ENCODE measurements around the gene TAAR8. TPM values are rescaled to one million over a fixed set of nuclear protein-coding genes. Genes with fewer than 3 reads are reported as not detected.

The TAAR8 gene
- total RNA-seq, 1 donor from 2014 or later: not detected

GRCh38 chr6:132524646-132525045 lies 27.8 kb upstream of the TAAR8 start:
- Mint-ChIP-seq H3K4me1 (peaks cover 15% of the 10 kb centered on the region), H3K36me3 (no peaks in the 10 kb centered on the region), H3K27ac (no peak overlapping the region), H3K4me3 (no peak overlapping the region), H3K27me3 (ENCODE audit: insufficient read depth, low read depth) (peaks cover 8% of the 10 kb centered on the region), H3K9me3 (no peaks in the 10 kb centered on the region)
- H3K9me3 ChIP-seq (ENCODE audit: low read depth): no peaks in the 10 kb centered on the region
- TF ChIP-seq, protein P1, sequence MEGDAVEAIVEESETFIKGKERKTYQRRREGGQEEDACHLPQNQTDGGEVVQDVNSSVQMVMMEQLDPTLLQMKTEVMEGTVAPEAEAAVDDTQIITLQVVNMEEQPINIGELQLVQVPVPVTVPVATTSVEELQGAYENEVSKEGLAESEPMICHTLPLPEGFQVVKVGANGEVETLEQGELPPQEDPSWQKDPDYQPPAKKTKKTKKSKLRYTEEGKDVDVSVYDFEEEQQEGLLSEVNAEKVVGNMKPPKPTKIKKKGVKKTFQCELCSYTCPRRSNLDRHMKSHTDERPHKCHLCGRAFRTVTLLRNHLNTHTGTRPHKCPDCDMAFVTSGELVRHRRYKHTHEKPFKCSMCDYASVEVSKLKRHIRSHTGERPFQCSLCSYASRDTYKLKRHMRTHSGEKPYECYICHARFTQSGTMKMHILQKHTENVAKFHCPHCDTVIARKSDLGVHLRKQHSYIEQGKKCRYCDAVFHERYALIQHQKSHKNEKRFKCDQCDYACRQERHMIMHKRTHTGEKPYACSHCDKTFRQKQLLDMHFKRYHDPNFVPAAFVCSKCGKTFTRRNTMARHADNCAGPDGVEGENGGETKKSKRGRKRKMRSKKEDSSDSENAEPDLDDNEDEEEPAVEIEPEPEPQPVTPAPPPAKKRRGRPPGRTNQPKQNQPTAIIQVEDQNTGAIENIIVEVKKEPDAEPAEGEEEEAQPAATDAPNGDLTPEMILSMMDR (IDR thresholded peaks at IDR 0.05): no peak
- no peak for TF ChIP-seq EZH2 (IDR thresholded peaks at IDR 0.05)
- TF ChIP-seq EZH2phosphoT487 (IDR thresholded peaks at IDR 0.05): no peak
- H4K20me1 ChIP-seq (ENCODE audit: low read depth): no peaks in the 10 kb centered on the region
- H3K4me3 ChIP-seq: no peak overlapping the region
- H3K4me1 ChIP-seq: peaks cover 19% of the 10 kb centered on the region
- H3K4me2 ChIP-seq: no peak overlapping the region
- no peak overlapping the region for H3K9ac ChIP-seq
- no peak for DNase-seq (ENCODE audit: low spot score)
- H3K27ac ChIP-seq: no peak overlapping the region
- H3F3A ChIP-seq (ENCODE audit: low read depth): peaks cover 13% of the 10 kb centered on the region
- no peak overlapping the region for H2AFZ ChIP-seq (replicated peaks)
- no peaks in the 10 kb centered on the region for H3K79me2 ChIP-seq (ENCODE audit: low read depth)
- no peaks in the 10 kb centered on the region for H3K27me3 ChIP-seq
- no peaks in the 10 kb centered on the region for H3K36me3 ChIP-seq

DNA sequence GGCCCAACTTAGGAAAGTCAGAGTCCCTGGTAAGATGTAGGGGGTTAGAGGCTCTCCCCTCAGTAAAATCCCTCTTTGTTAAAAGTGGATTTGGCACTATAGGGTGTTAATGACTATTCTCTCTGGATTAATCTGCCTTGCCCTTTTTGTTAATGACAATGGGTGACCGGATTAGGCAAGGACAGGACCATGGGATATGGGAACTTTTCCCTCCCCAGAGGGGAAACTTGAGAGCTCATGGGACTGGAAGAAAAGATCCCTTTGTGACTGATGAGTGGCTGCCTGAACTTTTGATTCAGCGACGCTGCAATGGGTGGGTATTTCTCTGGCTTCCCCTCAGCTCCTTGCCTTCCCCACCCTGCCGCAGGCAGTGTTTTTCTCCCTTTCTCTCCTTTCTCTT lies 26.6 kb upstream of the TAAR8 start:
- Histone ChIP-seq H3K4me2 (peak overlapping the region; percentile 69), H3K79me2 (ENCODE audit: low read depth) (no peaks in the 10 kb centered on the region)
- peak overlapping the region; percentile 0 for H3K27ac Mint-ChIP-seq

GRCh38 chr6:132526461-132526860 lies 26.0 kb upstream of the TAAR8 start:
- H2AFZ ChIP-seq (replicated peaks): no peak overlapping the region
- Mint-ChIP-seq H3K4me1 (peaks cover 17% of the 10 kb centered on the region), H3K36me3 (peaks cover under 1% of the 10 kb centered on the region)

More for the DNA sequence above, 26.6 kb upstream of the TAAR8 start:
- Histone ChIP-seq H4K20me1 (ENCODE audit: low read depth) (no peaks in the 10 kb centered on the region), H3K27me3 (no peaks in the 10 kb centered on the region), H3K4me3 (no peak overlapping the region), H2AFZ (replicated peaks) (no peak overlapping the region), H3K9me3 (ENCODE audit: low read depth) (no peaks in the 10 kb centered on the region), H3F3A (ENCODE audit: low read depth) (peaks cover 13% of the 10 kb centered on the region), H3K4me1 (peaks cover 19% of the 10 kb centered on the region), H3K9ac (no peak overlapping the region), H3K27ac (no peak overlapping the region), H3K36me3 (no peaks in the 10 kb centered on the region)
- Mint-ChIP-seq H3K9me3 (no peaks in the 10 kb centered on the region), H3K4me1 (peaks cover 17% of the 10 kb centered on the region), H3K27me3 (ENCODE audit: insufficient read depth, low read depth) (peaks cover 8% of the 10 kb centered on the region), H3K36me3 (no peaks in the 10 kb centered on the region), H3K4me3 (no peak overlapping the region)
- TF ChIP-seq, protein P1 (IDR thresholded peaks at IDR 0.05): no peak
- peak; percentile 68 for TF ChIP-seq EZH2phosphoT487 (IDR thresholded peaks at IDR 0.05)
- peak; percentile 73 for DNase-seq (ENCODE audit: low spot score)

More at GRCh38 chr6:132526461-132526860, 26.0 kb upstream of the TAAR8 start:
- Mint-ChIP-seq H3K9me3 (peaks cover under 1% of the 10 kb centered on the region), H3K27ac (no peak overlapping the region), H3K27me3 (ENCODE audit: insufficient read depth, low read depth) (peaks cover 8% of the 10 kb centered on the region), H3K4me3 (no peak overlapping the region)
- Histone ChIP-seq H3K9me3 (ENCODE audit: low read depth) (no peaks in the 10 kb centered on the region), H3K9ac (no peak overlapping the region), H4K20me1 (ENCODE audit: low read depth) (no peaks in the 10 kb centered on the region), H3K4me1 (peaks cover 19% of the 10 kb centered on the region), H3K27me3 (no peaks in the 10 kb centered on the region), H3K36me3 (no peaks in the 10 kb centered on the region), H3K79me2 (ENCODE audit: low read depth) (no peaks in the 10 kb centered on the region), H3K4me3 (no peak overlapping the region), H3K4me2 (peak overlapping the region; percentile 69), H3K27ac (no peak overlapping the region), H3F3A (ENCODE audit: low read depth) (peaks cover 13% of the 10 kb centered on the region)
- no peak for TF ChIP-seq EZH2 (IDR thresholded peaks at IDR 0.05)
- TF ChIP-seq, protein P1 (IDR thresholded peaks at IDR 0.05): no peak
- no peak for TF ChIP-seq EZH2phosphoT487 (IDR thresholded peaks at IDR 0.05)
- no peak for DNase-seq (ENCODE audit: low spot score)

Measured in neural progenitor cell (in vitro differentiated cells).